B cell (primary cell): ENCODE data around the gene CMTR1. TPM values are rescaled to one million over a fixed set of nuclear protein-coding genes. Genes with fewer than 3 reads are reported as not detected.
A peak's percentile ranks its signal among the peaks of the same experiment; 100 is the strongest.

Experiments used
- ATAC-seq: fragments of 200-7000 bp; cut with Tn5 transposase; one replicate; pipeline ENCODE4 v1.10.0; 2021; ENCODE audit warnings: low read depth, mild to moderate bottlenecking, moderate number of reproducible peaks, moderate library complexity
- CTCF ChIA-PET: fragments of 350-600 bp; sonication (Branson Sonifier 250); formaldehyde crosslinking; loops from one replicate; lab custom pipeline; 2021; ENCODE audit warnings: antibody characterized with exemption, inconsistent platforms; lab: Charles Lee
- POLR2A ChIA-PET: fragments of 350-600 bp; sonication (Branson Sonifier 250); formaldehyde crosslinking; loops from one replicate; lab custom pipeline; 2021; ENCODE audit warnings: antibody characterized with exemption; lab: Charles Lee
- DNase-seq: peaks from one replicate; pipeline ENCODE4 v3.0.0; 2013
- H2AFZ ChIP-seq: 2 replicates; pipeline ENCODE4 v1.6.1; 2012; ENCODE audit warnings: mild to moderate bottlenecking, low read depth, low read length; ENCODE audit not compliant: insufficient read depth, poor library complexity, severe bottlenecking
- H3K27ac ChIP-seq, 2 donors: 1 replicate in 1 of 2; 2 replicates in 1 of 2; pipeline ENCODE4 v1.5.1; 2012 to 2013; ENCODE audit warnings: low read length in 2 of 2, mild to moderate bottlenecking in 2 of 2, moderate library complexity in 1 of 2
- H3K27me3 ChIP-seq, 4 experiments: fragments of 200-600 bp in 1 of 4; sonication (generic) in 1 of 4; replicated peaks in 1 of 4; 1 replicate in 2 of 4; 2 replicates in 2 of 4; pipeline versions ENCODE4 v1.6.1 to v1.7.0; 2013 to 2016; ENCODE audit warnings: low read length in 3 of 4, mild to moderate bottlenecking in 2 of 4, mixed read lengths in 1 of 4, moderate library complexity in 1 of 4; ENCODE audit not compliant: insufficient read depth in 4 of 4, control insufficient read depth in 3 of 4; ENCODE audit errors: control extremely low read depth in 1 of 4
- H3K36me3 ChIP-seq, 2 experiments: replicated peaks in 1 of 2; 1 replicate in 1 of 2; 2 replicates in 1 of 2; pipeline versions ENCODE4 v1.6.1 to v1.7.1; 2013; ENCODE audit warnings: low read length in 1 of 2; ENCODE audit not compliant: insufficient read depth in 2 of 2, control insufficient read depth in 1 of 2; ENCODE audit errors: control extremely low read depth in 1 of 2, extremely low read depth in 1 of 2
- H3K4me1 ChIP-seq, 2 donors: fragments of 200-600 bp in 1 of 2; sonication (generic) in 1 of 2; 1 replicate in 1 of 2; 2 replicates in 1 of 2; pipeline versions ENCODE4 v1.5.1 to v1.6.1; 2013 to 2017; ENCODE audit warnings: low read length in 2 of 2; ENCODE audit not compliant: control insufficient read depth in 2 of 2, insufficient read depth in 2 of 2
- H3K4me2 ChIP-seq: replicated peaks from 2 replicates; pipeline ENCODE3; 2012; ENCODE audit warnings: mild to moderate bottlenecking, low read depth, low read length; ENCODE audit not compliant: poor library complexity, severe bottlenecking
- H3K4me3 ChIP-seq, 5 experiments: fragments of 200-600 bp in 1 of 5; sonication (generic) in 1 of 5; 1 replicate in 3 of 5; 2 replicates in 2 of 5; pipeline versions ENCODE4 v1.5.1 to v1.7.0; 2011 to 2016; ENCODE audit warnings: low read length in 4 of 5, mild to moderate bottlenecking in 4 of 5, low read depth in 2 of 5, control low read depth in 1 of 5, moderate library complexity in 1 of 5; ENCODE audit not compliant: insufficient read depth in 1 of 5; ENCODE audit errors: control extremely low read depth in 1 of 5, extremely low read depth in 1 of 5
- H3K79me2 ChIP-seq: fragments of 200-600 bp; sonication (generic); one replicate; pipeline ENCODE4 v1.6.0; 2016; ENCODE audit warnings: low read length; ENCODE audit not compliant: control insufficient read depth, insufficient read depth
- H3K9ac ChIP-seq: fragments of 200-600 bp; sonication (generic); 2 replicates; pipeline ENCODE4 v1.6.1; 2017; ENCODE audit warnings: mild to moderate bottlenecking, low read length, moderate library complexity
- H3K9me3 ChIP-seq, 3 donors: one replicate each; pipeline versions ENCODE4 v1.6.1 to v1.7.1; 2013; ENCODE audit warnings: low read length in 2 of 3; ENCODE audit not compliant: control insufficient read depth in 2 of 3, insufficient read depth in 1 of 3; ENCODE audit errors: control extremely low read depth in 1 of 3
- H4K20me1 ChIP-seq: 2 replicates; pipeline ENCODE4 v1.6.0; 2012; ENCODE audit warnings: mild to moderate bottlenecking, low read length; ENCODE audit not compliant: insufficient read depth, control insufficient read depth, poor library complexity, severe bottlenecking
- H3K27ac Mint-ChIP-seq: one replicate; pipeline ENCODE4 v1.8.0; 2021; ENCODE audit warnings: mixed read lengths
- H3K27me3 Mint-ChIP-seq: one replicate; pipeline ENCODE4 v1.8.0; 2021; ENCODE audit warnings: mixed read lengths
- H3K4me1 Mint-ChIP-seq: one replicate; pipeline ENCODE4 v1.8.0; 2021; ENCODE audit warnings: mixed read lengths
- H3K4me3 Mint-ChIP-seq: one replicate; pipeline ENCODE4 v1.8.0; 2021; ENCODE audit warnings: mixed read lengths
- H3K9me3 Mint-ChIP-seq: one replicate; pipeline ENCODE4 v1.8.0; 2022; ENCODE audit warnings: mixed read lengths; ENCODE audit not compliant: insufficient read depth
- CTCF ChIP-seq: fragments of 200-600 bp; IDR thresholded peaks from one replicate; pipeline ENCODE4 v1.8.0; 2022; ENCODE audit warnings: antibody characterized with exemption, mild to moderate bottlenecking
- EZH2 ChIP-seq: IDR thresholded peaks from 2 replicates; pipeline ENCODE4 v1.6.1; 2012; ENCODE audit warnings: borderline replicate concordance, low read depth, mild to moderate bottlenecking, moderate library complexity, low read length; ENCODE audit not compliant: insufficient read depth, poor library complexity, severe bottlenecking
- WGBS: methylation state at CpG from one replicate; pipeline ENCODE4 v1.1.5; 2013; ENCODE audit warnings: missing lambda C conversion rate; ENCODE audit not compliant: insufficient coverage; 5-methylcytosine and 5-hydroxymethylcytosine counted together
- intact Hi-C: fragments of 100-400 bp; cut with micrococcal nuclease; formaldehyde crosslinking; loops from one replicate; pipeline ENCODE4 v1.10.0; 2022
- polyA plus RNA-seq: library from polyadenylated mRNA; depleted of rRNA; stranded (reverse); fragments of >200 nt; gene quantifications from 2 replicates; pipeline ENCODE4 v1.2.3, GENCODE V29; 2012
- total RNA-seq, 2 donors: library from RNA; stranded (reverse); fragments of 120-200 nt in 1 of 2; gene quantifications; 1 replicate in 1 of 2; 2 replicates in 1 of 2; pipeline versions ENCODE4 v1.2.3 to v1.2.4, GENCODE V29; 2013 to 2022

Gene CMTR1
- total and polyA plus RNA-seq, 2 donors (not counting 1 experiment from before 2014, with no cell fraction given), result 46.0 to 82.9 TPM

GRCh38 chr6:37483917-37484785 lies 51.1 kb downstream of the CMTR1 start:
- intact Hi-C loops, result loop anchor here (1.0 to 5.0 kb wide), 5 partner anchors 82 to 1008 kb away; no protein-coding TSS in a partner anchor
- Histone ChIP-seq H3K27ac (peak overlapping the region in 1 of 2 donors; percentile 19), H3K4me2 (no peak overlapping the region), H2AFZ (no peak overlapping the region), H3K79me2 (no peaks in the 10 kb centered on the region), H3K4me1 (peaks cover 0 to 14% of the 10 kb centered on the region in 2 donors), H3K9me3 (no peaks in the 10 kb centered on the region), H4K20me1 (peaks cover 5% of the 10 kb centered on the region), H3K27me3 (no peaks in the 10 kb centered on the region), H3K9ac (no peak overlapping the region), H3K36me3 (peaks cover 0 to 47% of the 10 kb centered on the region in 2 experiments), H3K4me3 (no peak overlapping the region)
- POLR2A ChIA-PET, result interaction anchor here (0.6 kb wide), 1 partner anchor 586 kb away, joined by 4 read pairs; no protein-coding TSS in a partner anchor
- peak; percentile 91 for ATAC-seq
- WGBS, result 61% methylated on average over 13 of the region's 20 CpGs
- no peaks in the 10 kb centered on the region for H3K27me3 Mint-ChIP-seq
- H3K4me3 Mint-ChIP-seq, result no peak overlapping the region
- CTCF ChIA-PET, result interaction anchor here (0.6 to 3.9 kb wide), 17 partner anchors 11 to 208 kb away, joined by 3 to 47 read pairs (median 3); no protein-coding TSS in a partner anchor
- TF ChIP-seq EZH2 (no peak), CTCF (peak; percentile 86)
- no peak overlapping the region for H3K27ac Mint-ChIP-seq
- H3K9me3 Mint-ChIP-seq, result no peaks in the 10 kb centered on the region
- peaks cover 9% of the 10 kb centered on the region for H3K4me1 Mint-ChIP-seq
- DNase-seq, result peak; percentile 81

GRCh38 chr6:37484786-37485170 lies 51.8 kb downstream of the CMTR1 start:
- Mint-ChIP-seq H3K27me3 (no peaks in the 10 kb centered on the region), H3K4me1 (peaks cover 11% of the 10 kb centered on the region), H3K9me3 (no peaks in the 10 kb centered on the region), H3K4me3 (no peak overlapping the region), H3K27ac (no peak overlapping the region)
- Histone ChIP-seq H3K9me3 (no peaks in the 10 kb centered on the region), H3K4me3 (no peak overlapping the region), H3K27me3 (no peaks in the 10 kb centered on the region), H2AFZ (no peak overlapping the region), H3K9ac (no peak overlapping the region), H3K4me1 (peaks cover 0 to 17% of the 10 kb centered on the region in 2 donors), H4K20me1 (peaks cover 5% of the 10 kb centered on the region), H3K79me2 (no peaks in the 10 kb centered on the region), H3K36me3 (peaks cover 0 to 42% of the 10 kb centered on the region in 2 experiments), H3K4me2 (no peak overlapping the region), H3K27ac (peak overlapping the region in 1 of 2 donors; percentile 19)
- no peak for TF ChIP-seq CTCF
- TF ChIP-seq EZH2, result no peak
- DNase-seq, result no peak
- ChIA-PET POLR2A (no interaction called here), CTCF (interaction anchor here (0.7 to 3.9 kb wide), 16 partner anchors 10 to 207 kb away, joined by 3 to 47 read pairs (median 3); no protein-coding TSS in a partner anchor)
- ATAC-seq, result no peak
- intact Hi-C loops, result loop anchor here (1.0 to 5.0 kb wide), 5 partner anchors 82 to 1008 kb away; no protein-coding TSS in a partner anchor
- 100% methylated on average over 5 of the region's 7 CpGs for WGBS
